Vagina (tissue), 2 donors: Measurements from ENCODE around the gene CCM2. TPM values are rescaled to one million over a fixed set of nuclear protein-coding genes. Genes with fewer than 3 reads are reported as not detected.

ENCODE experiments used
- DNase-seq, 2 donors: peaks; one replicate each; pipeline ENCODE4 v3.0.0-alpha.2; 2017; ENCODE audit errors: extremely low spot score in 2 of 2
- H3K27ac ChIP-seq: fragments of 200-600 bp; sonication (generic); one replicate; pipeline ENCODE4 v1.5.1; 2019
- H3K27me3 ChIP-seq: fragments of 200-600 bp; sonication (generic); one replicate; pipeline ENCODE4 v1.5.1; 2019
- H3K36me3 ChIP-seq, 2 donors: fragments of 200-600 bp; sonication (generic); one replicate each; pipeline ENCODE4 v1.5.1; 2017 to 2019
- H3K4me1 ChIP-seq: fragments of 200-600 bp; sonication (generic); one replicate; pipeline ENCODE4 v1.5.1; 2019
- H3K4me3 ChIP-seq, 2 donors: fragments of 200-600 bp; sonication (generic); 1 replicate in 1 of 2; 2 replicates in 1 of 2; pipeline ENCODE4 v1.5.1; 2016 to 2019
- H3K9me3 ChIP-seq: fragments of 200-600 bp; sonication (generic); one replicate; pipeline ENCODE4 v1.5.1; 2019
- POLR2A ChIP-seq, 2 donors: fragments of 450-650 bp; IDR thresholded peaks; one replicate each; pipeline ENCODE4 v1.6.1; 2017; ENCODE audit warnings: antibody characterized with exemption in 2 of 2, mild to moderate bottlenecking in 2 of 2, moderate library complexity in 2 of 2
- POLR2AphosphoS5 ChIP-seq, 2 donors: sonication (generic); formaldehyde crosslinking; IDR thresholded peaks; one replicate each; pipeline ENCODE4 v1.9.0; 2017; ENCODE audit warnings: antibody characterized with exemption in 2 of 2, mild to moderate bottlenecking in 2 of 2, low read depth in 1 of 2; ENCODE audit not compliant: insufficient read depth in 1 of 2
- intact Hi-C: fragments of 100-400 bp; cut with DNase I; formaldehyde crosslinking; loops from one replicate; pipeline ENCODE4 v1.15.1; 2023
- total RNA-seq: library from RNA; depleted of rRNA; stranded (reverse); fragments of >200 nt; gene quantifications from one replicate; pipeline ENCODE4 v1.2.3, GENCODE V29; 2016
- TF ChIP-seq, protein P1 (sequence below), 3 experiments: fragments of 450-650 bp in 2 of 3; fragments of 200-600 bp in 1 of 3; sonication (generic) in 1 of 3; IDR thresholded peaks; one replicate each; pipeline ENCODE4 v1.5.1; 2017 to 2019; ENCODE audit warnings: antibody characterized with exemption in 3 of 3, mild to moderate bottlenecking in 2 of 3, moderate library complexity in 2 of 3

Gene CCM2
- total RNA-seq, 1 donor from 2014 or later: 44.2 TPM

DNA sequence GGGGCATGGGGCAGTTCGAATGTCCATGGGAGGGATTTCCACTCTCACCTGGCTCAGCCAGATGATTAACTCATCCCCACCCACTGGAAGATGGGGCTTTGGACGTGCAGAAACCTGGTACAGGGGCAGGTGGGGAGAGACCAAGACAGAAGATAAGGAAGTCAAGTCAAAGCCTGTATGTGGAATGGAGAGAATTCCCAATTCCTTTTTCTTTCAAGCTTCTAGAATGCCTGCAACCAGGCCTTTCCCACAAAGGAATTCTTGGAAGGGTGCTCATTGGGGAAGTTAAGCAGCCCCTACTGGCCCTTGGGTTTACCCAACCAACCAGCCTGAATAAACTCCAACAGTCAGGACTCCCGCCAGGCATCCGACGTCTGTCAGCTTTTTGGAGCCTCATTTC, 39.1 kb downstream of the CCM2 start:
- TF ChIP-seq POLR2AphosphoS5 (IDR thresholded peaks at IDR 0.05; ENCODE audit: insufficient read depth in 1 of 2, low read depth in 1 of 2) (no peak), POLR2A (IDR thresholded peaks at IDR 0.05) (no peak)
- TF ChIP-seq, protein P1, sequence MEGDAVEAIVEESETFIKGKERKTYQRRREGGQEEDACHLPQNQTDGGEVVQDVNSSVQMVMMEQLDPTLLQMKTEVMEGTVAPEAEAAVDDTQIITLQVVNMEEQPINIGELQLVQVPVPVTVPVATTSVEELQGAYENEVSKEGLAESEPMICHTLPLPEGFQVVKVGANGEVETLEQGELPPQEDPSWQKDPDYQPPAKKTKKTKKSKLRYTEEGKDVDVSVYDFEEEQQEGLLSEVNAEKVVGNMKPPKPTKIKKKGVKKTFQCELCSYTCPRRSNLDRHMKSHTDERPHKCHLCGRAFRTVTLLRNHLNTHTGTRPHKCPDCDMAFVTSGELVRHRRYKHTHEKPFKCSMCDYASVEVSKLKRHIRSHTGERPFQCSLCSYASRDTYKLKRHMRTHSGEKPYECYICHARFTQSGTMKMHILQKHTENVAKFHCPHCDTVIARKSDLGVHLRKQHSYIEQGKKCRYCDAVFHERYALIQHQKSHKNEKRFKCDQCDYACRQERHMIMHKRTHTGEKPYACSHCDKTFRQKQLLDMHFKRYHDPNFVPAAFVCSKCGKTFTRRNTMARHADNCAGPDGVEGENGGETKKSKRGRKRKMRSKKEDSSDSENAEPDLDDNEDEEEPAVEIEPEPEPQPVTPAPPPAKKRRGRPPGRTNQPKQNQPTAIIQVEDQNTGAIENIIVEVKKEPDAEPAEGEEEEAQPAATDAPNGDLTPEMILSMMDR (IDR thresholded peaks at IDR 0.05): no peak
- no peak for DNase-seq
- peaks cover 0 to 28% of the 10 kb centered on the region in 2 donors for H3K36me3 ChIP-seq
- peaks cover 25% of the 10 kb centered on the region for H3K4me1 ChIP-seq
- no peaks in the 10 kb centered on the region for H3K27me3 ChIP-seq
- no peak overlapping the region for H3K27ac ChIP-seq
- H3K4me3 ChIP-seq: no peak overlapping the region
- no peaks in the 10 kb centered on the region for H3K9me3 ChIP-seq
- intact Hi-C loops: no loop called here

- DNase-seq: no peak
- Histone ChIP-seq H3K4me1 (no peaks in the 10 kb centered on the region), H3K36me3 (peaks cover 0 to 18% of the 10 kb centered on the region in 2 donors), H3K27ac (no peak overlapping the region), H3K4me3 (no peak overlapping the region), H3K9me3 (no peaks in the 10 kb centered on the region), H3K27me3 (no peaks in the 10 kb centered on the region)
- intact Hi-C loops: no loop called here
- no peak for TF ChIP-seq POLR2AphosphoS5 (IDR thresholded peaks at IDR 0.05; ENCODE audit: insufficient read depth in 1 of 2, low read depth in 1 of 2)
- TF ChIP-seq, protein P1 (IDR thresholded peaks at IDR 0.05): no peak
- TF ChIP-seq POLR2A (IDR thresholded peaks at IDR 0.05): no peak
Observed at GRCh38 chr7:45044338-45044737, 44.3 kb downstream of the CCM2 start.

DNA sequence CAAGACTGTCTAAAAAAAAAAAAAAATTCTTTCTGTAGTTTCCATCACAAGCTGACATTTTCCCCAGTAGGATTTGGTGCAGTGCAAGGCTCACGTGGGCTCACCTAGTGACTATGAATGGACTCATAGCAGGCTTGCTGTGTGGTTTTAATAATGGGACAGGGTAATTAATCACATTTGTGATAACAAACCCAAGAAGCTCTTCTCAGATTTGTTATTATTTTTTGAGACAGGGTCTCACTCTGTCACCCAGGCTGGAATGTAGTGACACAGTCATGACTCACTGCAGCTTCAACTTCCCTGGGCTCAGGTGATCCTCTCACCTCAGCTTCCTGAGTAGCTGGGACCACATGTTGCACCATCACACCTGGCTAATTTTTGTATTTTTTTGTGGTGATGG, 48.7 kb downstream of the CCM2 start:
- peaks cover 0 to 3% of the 10 kb centered on the region in 2 donors for H3K36me3 ChIP-seq
- H3K27ac ChIP-seq: no peak overlapping the region
- TF ChIP-seq, protein P1 (IDR thresholded peaks at IDR 0.05): no peak
- TF ChIP-seq POLR2A (IDR thresholded peaks at IDR 0.05) (no peak), POLR2AphosphoS5 (IDR thresholded peaks at IDR 0.05; ENCODE audit: insufficient read depth in 1 of 2, low read depth in 1 of 2) (no peak)
- H3K9me3 ChIP-seq: no peaks in the 10 kb centered on the region
- no peak for DNase-seq
- no peaks in the 10 kb centered on the region for H3K4me1 ChIP-seq
- intact Hi-C loops: no loop called here
- H3K4me3 ChIP-seq: no peak overlapping the region
- H3K27me3 ChIP-seq: no peaks in the 10 kb centered on the region

GRCh38 chr7:45050198-45050597, 50.2 kb downstream of the CCM2 start:
- no peaks in the 10 kb centered on the region for H3K4me1 ChIP-seq
- no peaks in the 10 kb centered on the region for H3K36me3 ChIP-seq
- H3K27ac ChIP-seq: no peak overlapping the region
- H3K9me3 ChIP-seq: no peaks in the 10 kb centered on the region
- no peaks in the 10 kb centered on the region for H3K27me3 ChIP-seq
- TF ChIP-seq POLR2A (IDR thresholded peaks at IDR 0.05) (no peak), POLR2AphosphoS5 (IDR thresholded peaks at IDR 0.05; ENCODE audit: insufficient read depth in 1 of 2, low read depth in 1 of 2) (no peak)
- TF ChIP-seq, protein P1 (IDR thresholded peaks at IDR 0.05): no peak
- H3K4me3 ChIP-seq: no peak overlapping the region
- intact Hi-C loops: no loop called here
- no peak for DNase-seq

DNA sequence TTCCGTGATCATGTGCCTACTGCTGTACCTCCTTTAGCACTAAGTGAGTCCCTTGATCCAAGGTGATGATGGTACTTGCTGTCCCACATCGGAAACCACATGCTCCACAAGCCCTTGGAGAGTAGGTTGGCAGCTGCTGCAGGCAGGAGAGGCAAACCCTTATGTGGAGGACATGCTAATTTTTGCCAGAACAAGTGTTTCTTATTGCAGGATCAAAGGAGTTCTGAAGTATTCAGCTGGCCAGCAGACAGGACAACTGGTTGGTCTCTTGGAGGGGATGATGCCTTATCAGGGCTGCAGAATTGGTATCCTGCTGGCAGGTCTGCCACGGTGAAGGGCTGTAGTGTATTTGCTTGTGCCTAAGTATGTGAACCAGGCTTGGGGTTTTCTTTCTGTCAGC, 52.0 kb downstream of the CCM2 start:
- no peaks in the 10 kb centered on the region for H3K36me3 ChIP-seq
- no peak overlapping the region for H3K4me3 ChIP-seq
- no peak overlapping the region for H3K27ac ChIP-seq
- H3K27me3 ChIP-seq: no peaks in the 10 kb centered on the region
- intact Hi-C loops: no loop called here
- no peaks in the 10 kb centered on the region for H3K4me1 ChIP-seq
- DNase-seq: no peak
- no peaks in the 10 kb centered on the region for H3K9me3 ChIP-seq
- TF ChIP-seq POLR2A (IDR thresholded peaks at IDR 0.05) (no peak), POLR2AphosphoS5 (IDR thresholded peaks at IDR 0.05; ENCODE audit: insufficient read depth in 1 of 2, low read depth in 1 of 2) (no peak)
- TF ChIP-seq, protein P1 (IDR thresholded peaks at IDR 0.05): no peak
